Pancreas (tissue), 10 donors: ENCODE measurements around the gene PPIL6. TPM values are rescaled to one million over a fixed set of nuclear protein-coding genes. Genes with fewer than 3 reads are reported as not detected.
A peak's percentile ranks its signal among the peaks of the same experiment; 100 is the strongest.

Experiments used
- ATAC-seq, 4 donors: fragments of 200-7000 bp; cut with Tn5 transposase; one replicate each; pipeline versions ENCODE4 v1.8.0 to v1.9.1; 2020; ENCODE audit warnings: mild to moderate bottlenecking in 4 of 4, moderate library complexity in 4 of 4
- DNase-seq, 6 donors: peaks; one replicate each; pipeline ENCODE4 v3.0.0-alpha.2; 2020
- FAIRE-seq: peaks from 2 replicates; lab custom pipeline; 2012; peaks lifted over from hg19 to GRCh38; lab: Jason Lieb, UNC
- H3K27ac ChIP-seq, 4 donors: fragments of 200-600 bp; sonication (generic); 1 replicate in 3 of 4; 2 replicates in 1 of 4; pipeline versions ENCODE4 v1.5.0 to v1.8.0; 2020
- H3K27me3 ChIP-seq, 4 donors: fragments of 200-600 bp; one replicate each; pipeline ENCODE4 v1.8.0; 2021
- H3K36me3 ChIP-seq, 3 donors: fragments of 200-600 bp; sonication (generic) in 1 of 3; one replicate each; pipeline versions ENCODE4 v1.5.0 to v1.8.0; 2020 to 2021
- H3K4me1 ChIP-seq, 3 donors: fragments of 200-600 bp; one replicate each; pipeline ENCODE4 v1.8.0; 2021
- H3K4me3 ChIP-seq, 4 donors: fragments of 200-600 bp; sonication (generic) in 2 of 4; one replicate each; pipeline versions ENCODE4 v1.5.0 to v1.8.0; 2020 to 2021
- H3K9me3 ChIP-seq, 4 donors: fragments of 200-600 bp; one replicate each; pipeline ENCODE4 v1.8.0; 2021
- CTCF ChIP-seq, 4 donors: fragments of 200-600 bp; sonication (generic) in 3 of 4; IDR thresholded peaks; one replicate each; pipeline versions ENCODE4 v1.5.0 to v1.8.0; 2021; ENCODE audit warnings: antibody characterized with exemption in 4 of 4
- WGBS, 2 donors: extraction: QIAGEN DNeasy Blood & Tissue Kit; methylation state at CpG; one replicate each; pipeline ENCODE4 v1.1.7; 2013; 5-methylcytosine and 5-hydroxymethylcytosine counted together
- intact Hi-C, 3 donors: fragments of 100-400 bp; cut with DNase I; formaldehyde crosslinking; loops; one replicate each; pipeline versions ENCODE4 v1.11.1 to v1.14.2; 2022
- polyA plus RNA-seq, 2 donors: library from polyadenylated mRNA; stranded (reverse); fragments of 200-250 nt; gene quantifications; one replicate each; pipeline ENCODE4 v1.2.3, GENCODE V29; 2013
- total RNA-seq, 6 donors: library from RNA; stranded (reverse); fragmentation: NEBNext Ultra II Directional in 4 of 6; extraction: Animal tissue kit (Norgen Biotek cat#: 25700) in 4 of 6; gene quantifications; one replicate each; pipeline versions ENCODE4 v1.2.1 to v1.2.4, GENCODE V29; 2021 to 2023
- donor health status: healthy with polysubstance abuse.
- donor health status: DM: no; HTN: no; CAD: no; lungs with moderate emphysema.
- donor health status: DM: no; HTN: no; CAD: no.
- donor health status: control.
- donor health status: control.
- donor health status: Bipolar disorder and iron deficiency.
- donor health status: DM: yes; HTN: yes; CAD: no.
- donor health status: DM: no; HTN: no; CAD: no.
- donor health status: DM: no; HTN: no; CAD: no.
- donor health status: DM: yes; HTN: yes; CAD: no.

Gene PPIL6
- total and polyA plus RNA-seq, 8 donors: 1.1 to 3.4 (median 2.0) TPM

GRCh38 chr6:109381061-109381746 lies 59.2 kb downstream of the PPIL6 start:
- intact Hi-C loops: no loop called here
- Histone ChIP-seq H3K9me3 (no peaks in the 10 kb centered on the region), H3K36me3 (peaks cover 0 to 15% (median 0%) of the 10 kb centered on the region in 3 donors), H3K4me3 (peak overlapping the region; percentile 68 to 97 (median 84)), H3K27me3 (no peaks in the 10 kb centered on the region), H3K4me1 (peaks cover 5 to 24% (median 19%) of the 10 kb centered on the region in 3 donors), H3K27ac (peak overlapping the region; percentile 98 to 100 (median 100))
- TF ChIP-seq CTCF (IDR thresholded peaks at IDR 0.05): no peak
- WGBS, 2 donors: 0% methylated on average over 25 of the region's 25 CpGs
- ATAC-seq (no peak), DNase-seq (no peak), FAIRE-seq (no peak)

GRCh38 chr6:109379711-109380110 lies 60.7 kb downstream of the PPIL6 start:
- FAIRE-seq (no peak), ATAC-seq (no peak), DNase-seq (no peak)
- Histone ChIP-seq H3K4me3 (peak overlapping the region in 2 of 4 donors; percentile 84 to 97), H3K36me3 (peaks cover 0 to 27% (median 2%) of the 10 kb centered on the region in 3 donors), H3K27ac (no peak overlapping the region), H3K27me3 (no peaks in the 10 kb centered on the region), H3K4me1 (peaks cover 7 to 17% (median 16%) of the 10 kb centered on the region in 3 donors), H3K9me3 (no peaks in the 10 kb centered on the region)
- TF ChIP-seq CTCF (IDR thresholded peaks at IDR 0.05): no peak
- intact Hi-C loops: no loop called here
- WGBS, 2 donors: 12 to 14% methylated on average over 2 of the region's 2 CpGs

- peaks cover 7 to 12% (median 8%) of the 10 kb centered on the region in 3 donors for H3K4me1 ChIP-seq
- H3K27me3 ChIP-seq: no peaks in the 10 kb centered on the region
- peaks cover 0 to 41% (median 5%) of the 10 kb centered on the region in 3 donors for H3K36me3 ChIP-seq
- no peak overlapping the region for H3K4me3 ChIP-seq
- DNase-seq (no peak), ATAC-seq (no peak), FAIRE-seq (no peak)
- H3K9me3 ChIP-seq: no peaks in the 10 kb centered on the region
- H3K27ac ChIP-seq: no peak overlapping the region
- no peak for TF ChIP-seq CTCF (IDR thresholded peaks at IDR 0.05)
- 87 to 92% methylated on average over 3 of the region's 3 CpGs for WGBS, 2 donors
- intact Hi-C loops: no loop called here
Observed at GRCh38 chr6:109377717-109378116, 62.7 kb downstream of the PPIL6 start.

- Histone ChIP-seq H3K27me3 (no peaks in the 10 kb centered on the region), H3K4me3 (no peak overlapping the region), H3K27ac (no peak overlapping the region), H3K36me3 (peaks cover 0 to 44% (median 9%) of the 10 kb centered on the region in 3 donors), H3K4me1 (peaks cover 7 to 9% (median 8%) of the 10 kb centered on the region in 3 donors), H3K9me3 (no peaks in the 10 kb centered on the region)
- no peak for TF ChIP-seq CTCF (IDR thresholded peaks at IDR 0.05)
- intact Hi-C loops: no loop called here
- DNase-seq (no peak), ATAC-seq (no peak), FAIRE-seq (no peak)
- 68 to 70% methylated on average over 4 of the region's 4 CpGs for WGBS, 2 donors
Observed at GRCh38 chr6:109374326-109374892, 66.0 kb downstream of the PPIL6 start.

- Histone ChIP-seq H3K4me1 (peaks cover 3 to 8% (median 7%) of the 10 kb centered on the region in 3 donors), H3K27ac (no peak overlapping the region), H3K36me3 (peaks cover 0 to 49% (median 12%) of the 10 kb centered on the region in 3 donors), H3K9me3 (no peaks in the 10 kb centered on the region), H3K4me3 (no peak overlapping the region), H3K27me3 (no peaks in the 10 kb centered on the region)
- ATAC-seq (peak in 3 of 4 donors; percentile 13 to 53 (median 39)), FAIRE-seq (no peak), DNase-seq (no peak)
- TF ChIP-seq CTCF (IDR thresholded peaks at IDR 0.05): no peak
- intact Hi-C loops: no loop called here
- 92 to 95% methylated on average over 4 of the region's 4 CpGs for WGBS, 2 donors
Observed at GRCh38 chr6:109373762-109374161, 66.7 kb downstream of the PPIL6 start.
